Adrenal gland (tissue), 5 donors: Measurements from ENCODE around the gene MTR.

Experiments used
- POLR2A ChIP-seq, 2 donors: fragments of 450-650 bp; IDR thresholded peaks; one replicate each; pipeline ENCODE4 v1.6.1; 2017; ENCODE audit warnings: antibody characterized with exemption in 2 of 2, mild to moderate bottlenecking in 2 of 2, moderate library complexity in 1 of 2
- TF ChIP-seq, protein P1 (sequence below), 6 experiments: fragments of 450-650 bp in 4 of 6; fragments of 200-600 bp in 2 of 6; sonication (generic) in 1 of 6; IDR thresholded peaks; 1 replicate in 5 of 6; 2 replicates in 1 of 6; pipeline versions ENCODE4 v1.5.1 to v1.8.0; 2016 to 2021; ENCODE audit warnings: antibody characterized with exemption in 6 of 6, mild to moderate bottlenecking in 2 of 6, moderate library complexity in 1 of 6
- donor health status: DM: no; HTN: no; CAD: no.

DNA sequence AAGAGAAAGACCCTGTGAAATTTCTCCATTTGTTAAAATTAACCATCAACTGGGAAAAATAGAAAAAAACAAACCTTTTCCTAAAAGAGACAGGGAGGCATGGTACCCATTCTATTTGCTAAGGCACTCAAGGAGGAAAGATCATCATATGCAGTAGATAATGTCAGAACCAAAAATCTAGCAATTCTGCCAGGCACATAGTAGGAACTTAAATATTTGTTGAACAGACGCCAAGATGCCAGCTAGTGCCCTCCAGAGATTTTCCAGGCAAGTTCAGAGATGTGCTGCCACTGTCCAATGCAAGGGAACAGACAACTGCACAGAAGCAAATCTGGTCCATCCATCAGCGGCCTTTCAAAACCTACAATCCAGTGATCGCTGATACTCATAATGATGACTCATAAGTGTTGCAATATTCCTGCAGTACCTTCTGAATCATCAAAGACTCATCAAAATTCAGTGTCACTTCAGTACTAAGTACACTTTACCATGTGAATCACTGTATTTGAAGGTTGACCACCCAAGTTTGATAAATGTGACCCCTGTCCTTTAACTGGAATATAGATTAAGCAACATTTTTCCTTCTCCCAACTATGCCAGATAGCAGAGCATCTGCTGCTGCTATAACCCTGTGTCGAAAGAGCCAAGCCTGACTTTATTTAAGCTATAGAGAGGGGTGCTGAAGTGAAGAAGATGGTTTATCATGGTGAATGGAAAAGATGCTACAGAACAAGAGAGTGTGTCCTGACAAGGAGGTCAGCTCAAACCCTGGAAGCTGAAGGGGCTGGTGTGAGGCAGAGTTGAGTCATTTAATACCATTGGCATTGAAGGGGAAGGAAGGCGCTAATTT lies 110.0 kb downstream of the MTR start:
- TF ChIP-seq, protein P1, sequence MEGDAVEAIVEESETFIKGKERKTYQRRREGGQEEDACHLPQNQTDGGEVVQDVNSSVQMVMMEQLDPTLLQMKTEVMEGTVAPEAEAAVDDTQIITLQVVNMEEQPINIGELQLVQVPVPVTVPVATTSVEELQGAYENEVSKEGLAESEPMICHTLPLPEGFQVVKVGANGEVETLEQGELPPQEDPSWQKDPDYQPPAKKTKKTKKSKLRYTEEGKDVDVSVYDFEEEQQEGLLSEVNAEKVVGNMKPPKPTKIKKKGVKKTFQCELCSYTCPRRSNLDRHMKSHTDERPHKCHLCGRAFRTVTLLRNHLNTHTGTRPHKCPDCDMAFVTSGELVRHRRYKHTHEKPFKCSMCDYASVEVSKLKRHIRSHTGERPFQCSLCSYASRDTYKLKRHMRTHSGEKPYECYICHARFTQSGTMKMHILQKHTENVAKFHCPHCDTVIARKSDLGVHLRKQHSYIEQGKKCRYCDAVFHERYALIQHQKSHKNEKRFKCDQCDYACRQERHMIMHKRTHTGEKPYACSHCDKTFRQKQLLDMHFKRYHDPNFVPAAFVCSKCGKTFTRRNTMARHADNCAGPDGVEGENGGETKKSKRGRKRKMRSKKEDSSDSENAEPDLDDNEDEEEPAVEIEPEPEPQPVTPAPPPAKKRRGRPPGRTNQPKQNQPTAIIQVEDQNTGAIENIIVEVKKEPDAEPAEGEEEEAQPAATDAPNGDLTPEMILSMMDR (IDR thresholded peaks at IDR 0.05), result no peak
- TF ChIP-seq POLR2A (IDR thresholded peaks at IDR 0.05), result no peak
